H1 (cell line): ENCODE results near the gene ZNF500. TPM values are rescaled to one million over a fixed set of nuclear protein-coding genes. Genes with fewer than 3 reads are reported as not detected.

Experiments
- ASH2L ChIP-seq: fragments of 200-600, 300-600 bp; sonication (generic); IDR thresholded peaks from one replicate; pipeline ENCODE4 v1.7.1; 2017; ENCODE audit warnings: low read length
- BACH1 ChIP-seq: IDR thresholded peaks from 2 replicates; pipeline ENCODE4 v1.6.1; 2012; ENCODE audit warnings: low read length, improper control_type of control experiment
- CEBPB ChIP-seq: IDR thresholded peaks from 2 replicates; pipeline ENCODE4 v1.6.1; 2012; ENCODE audit warnings: low read depth, low read length
- CHD2 ChIP-seq: IDR thresholded peaks from 2 replicates; pipeline ENCODE4 v1.6.1; 2012; ENCODE audit warnings: low read length, improper control_type of control experiment
- EGR1 ChIP-seq: IDR thresholded peaks from 2 replicates; pipeline ENCODE4 v1.6.1; 2011; ENCODE audit warnings: low read depth, low read length, borderline replicate concordance
- EZH2 ChIP-seq: fragments of 200-600 bp; sonication (generic); IDR thresholded peaks from 2 replicates; pipeline ENCODE4 v1.7.1; 2012; ENCODE audit warnings: low read depth, mild to moderate bottlenecking, moderate library complexity, low read length, inconsistent platforms; ENCODE audit not compliant: severe bottlenecking
- GABPA ChIP-seq: IDR thresholded peaks from 2 replicates; pipeline ENCODE4 v1.6.1; 2011; ENCODE audit warnings: mild to moderate bottlenecking, low read length, moderate library complexity, borderline replicate concordance; ENCODE audit not compliant: insufficient read depth
- GTF2F1 ChIP-seq: IDR thresholded peaks from 2 replicates; pipeline ENCODE4 v1.6.1; 2012; ENCODE audit warnings: low read depth, low read length, improper control_type of control experiment, borderline replicate concordance
- HDAC2 ChIP-seq, 2 experiments: fragments of 300-600 bp in 1 of 2; sonication (generic) in 1 of 2; IDR thresholded peaks; 2 replicates each; pipeline ENCODE4 v1.6.1; 2011 to 2012; ENCODE audit warnings: low read depth in 2 of 2, low read length in 2 of 2, mild to moderate bottlenecking in 2 of 2, moderate library complexity in 2 of 2, borderline replicate concordance in 1 of 2, inconsistent platforms in 1 of 2
- HDAC6 ChIP-seq: IDR thresholded peaks from one replicate; pipeline ENCODE4 v1.7.1; 2012; ENCODE audit warnings: low read depth, mild to moderate bottlenecking, inconsistent platforms, low read length, moderate library complexity
- KDM4A ChIP-seq: IDR thresholded peaks from one replicate; pipeline ENCODE4 v1.7.1; 2012; ENCODE audit warnings: low read depth, mild to moderate bottlenecking, moderate library complexity, low read length, inconsistent platforms; ENCODE audit not compliant: severe bottlenecking
- POLR2AphosphoS5 ChIP-seq: IDR thresholded peaks from 2 replicates; pipeline ENCODE4 v1.6.1; 2011; ENCODE audit warnings: low read depth, low read length
- POU5F1 ChIP-seq: IDR thresholded peaks from 2 replicates; pipeline ENCODE4 v1.6.1; 2011; ENCODE audit warnings: low read depth, mild to moderate bottlenecking, low read length, moderate library complexity
- RNF2 ChIP-seq: fragments of 200-900, 300-1000 bp; sonication (generic); IDR thresholded peaks from 2 replicates; pipeline ENCODE4 v1.7.1; 2016; ENCODE audit warnings: borderline replicate concordance, low read depth, mild to moderate bottlenecking, antibody characterized with exemption, low read length; ENCODE audit not compliant: poor library complexity, severe bottlenecking; ENCODE audit errors: missing control alignments
- SRF ChIP-seq: IDR thresholded peaks from 2 replicates; pipeline ENCODE4 v1.6.1; 2011; ENCODE audit warnings: mild to moderate bottlenecking, low read depth, low read length, moderate library complexity
- TAF7 ChIP-seq: optimal IDR thresholded peaks from 2 replicates; pipeline ENCODE3; 2011; ENCODE audit warnings: low read depth, mild to moderate bottlenecking, inconsistent platforms, low read length, moderate library complexity, borderline replicate concordance
- TBP ChIP-seq: IDR thresholded peaks from 2 replicates; pipeline ENCODE4 v1.6.1; 2011; ENCODE audit warnings: low read depth, low read length, improper control_type of control experiment
- TCF12 ChIP-seq: IDR thresholded peaks from 2 replicates; pipeline ENCODE4 v1.6.1; 2011; ENCODE audit warnings: low read depth, mild to moderate bottlenecking, low read length
- polyA plus RNA-seq, 7 experiments: library from polyadenylated mRNA; depleted of rRNA in 3 of 7; stranded (reverse) in 5 of 7; unstranded in 2 of 7; fragments of >200 nt in 5 of 7; fragments of 200-250 nt in 2 of 7; gene quantifications; 1 replicate in 5 of 7; 2 replicates in 1 of 7; 4 replicates in 1 of 7; pipeline versions ENCODE4 v1.2.1 to v1.2.3, GENCODE V29; 2011 to 2013; ENCODE audit warnings: missing spikeins in 2 of 7, mixed read lengths in 2 of 7
- total RNA-seq: library from RNA; stranded (reverse); fragmentation: NEBNext Ultra II Directional; extraction: Animal tissue kit (Norgen Biotek cat#: 25700); gene quantifications from 2 replicates; pipeline ENCODE4 v1.2.1, GENCODE V29; 2021
- TF ChIP-seq, protein P1 (sequence below): IDR thresholded peaks from 2 replicates; pipeline ENCODE4 v1.6.1; 2011; ENCODE audit warnings: low read length, improper control_type of control experiment
- TF ChIP-seq, protein P2 (sequence below): IDR thresholded peaks from 2 replicates; pipeline ENCODE4 v1.6.1; 2012; ENCODE audit warnings: low read length, inconsistent platforms
- TF ChIP-seq, protein P3 (sequence below): IDR thresholded peaks from 2 replicates; pipeline ENCODE4 v1.6.1; 2012; ENCODE audit warnings: inconsistent platforms

Gene ZNF500
- total and polyA plus RNA-seq, 2 of the 8 experiments (the other 6 are each of a cell fraction or from before 2014, with no cell fraction given): 10.3 to 10.4 TPM

DNA sequence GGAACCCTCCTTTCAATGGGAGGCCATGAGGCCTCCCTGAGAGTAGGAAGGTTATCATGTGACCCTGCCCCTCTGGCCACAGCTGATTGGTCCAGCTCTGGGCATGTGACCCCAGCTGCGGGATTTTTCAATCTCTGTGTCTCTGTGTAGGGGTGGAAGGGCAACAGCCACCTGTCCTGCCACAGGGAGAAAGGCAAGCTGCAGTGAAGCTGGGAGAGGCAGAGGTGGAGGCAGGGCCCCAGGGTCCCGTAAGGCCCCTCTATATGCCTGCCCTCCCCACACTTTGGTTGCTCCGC is 21.7 kb downstream of the ZNF500 start (continued):
- TF ChIP-seq SRF (no peak), GABPA (no peak), RNF2 (no peak), EZH2 (no peak), TAF7 (no peak), ASH2L (no peak), GTF2F1 (no peak), TCF12 (no peak), HDAC6 (no peak), POLR2AphosphoS5 (no peak), HDAC2 (IDR thresholded peaks at IDR 0.05; ENCODE audit: borderline replicate concordance in 1 of 2, low read depth in 2 of 2, low read length in 2 of 2) (0 out of 4 replicates have a peak, but pooled peaks of 1 of the 2 experiments have one; percentile 6), KDM4A (no peak), BACH1 (no peak), TBP (no peak), EGR1 (no peak), CEBPB (no peak), CHD2 (no peak), POU5F1 (no peak)
- TF ChIP-seq, protein P1, sequence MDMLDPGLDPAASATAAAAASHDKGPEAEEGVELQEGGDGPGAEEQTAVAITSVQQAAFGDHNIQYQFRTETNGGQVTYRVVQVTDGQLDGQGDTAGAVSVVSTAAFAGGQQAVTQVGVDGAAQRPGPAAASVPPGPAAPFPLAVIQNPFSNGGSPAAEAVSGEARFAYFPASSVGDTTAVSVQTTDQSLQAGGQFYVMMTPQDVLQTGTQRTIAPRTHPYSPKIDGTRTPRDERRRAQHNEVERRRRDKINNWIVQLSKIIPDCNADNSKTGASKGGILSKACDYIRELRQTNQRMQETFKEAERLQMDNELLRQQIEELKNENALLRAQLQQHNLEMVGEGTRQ: peak; percentile 91
- TF ChIP-seq, protein P2, sequence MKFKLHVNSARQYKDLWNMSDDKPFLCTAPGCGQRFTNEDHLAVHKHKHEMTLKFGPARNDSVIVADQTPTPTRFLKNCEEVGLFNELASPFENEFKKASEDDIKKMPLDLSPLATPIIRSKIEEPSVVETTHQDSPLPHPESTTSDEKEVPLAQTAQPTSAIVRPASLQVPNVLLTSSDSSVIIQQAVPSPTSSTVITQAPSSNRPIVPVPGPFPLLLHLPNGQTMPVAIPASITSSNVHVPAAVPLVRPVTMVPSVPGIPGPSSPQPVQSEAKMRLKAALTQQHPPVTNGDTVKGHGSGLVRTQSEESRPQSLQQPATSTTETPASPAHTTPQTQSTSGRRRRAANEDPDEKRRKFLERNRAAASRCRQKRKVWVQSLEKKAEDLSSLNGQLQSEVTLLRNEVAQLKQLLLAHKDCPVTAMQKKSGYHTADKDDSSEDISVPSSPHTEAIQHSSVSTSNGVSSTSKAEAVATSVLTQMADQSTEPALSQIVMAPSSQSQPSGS: no peak
- TF ChIP-seq, protein P3, sequence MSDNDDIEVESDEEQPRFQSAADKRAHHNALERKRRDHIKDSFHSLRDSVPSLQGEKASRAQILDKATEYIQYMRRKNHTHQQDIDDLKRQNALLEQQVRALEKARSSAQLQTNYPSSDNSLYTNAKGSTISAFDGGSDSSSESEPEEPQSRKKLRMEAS: peak; percentile 44; the same call in 1 of the 2 replicates
